Stimulated activated CD8-positive, alpha-beta memory T cell treated with anti-CD3 and anti-CD28 coated beads, Interleukin-4, amount 100 ng/mL, for 4 hours (primary cell): ENCODE measurements around the gene MYO3A.

ENCODE experiments used
- DNase-seq, 2 donors: peaks; one replicate each; pipeline ENCODE4 v3.0.0-alpha.2; 2020; ENCODE audit warnings: low read depth in 2 of 2, low spot score in 1 of 2

MYO3A gene

GRCh38 chr10:26213157-26213800 lies 279.2 kb downstream of the MYO3A start:
- no peak for DNase-seq

GRCh38 chr10:26214004-26214403 lies 280.0 kb downstream of the MYO3A start:
- DNase-seq, result no peak

- no peak for DNase-seq
Measured at GRCh38 chr10:26214551-26215395, 280.7 kb downstream of the MYO3A start.

- DNase-seq, result no peak
Measured at GRCh38 chr10:26215396-26215934, 281.4 kb downstream of the MYO3A start.

GRCh38 chr10:26215935-26216584 lies 282.0 kb downstream of the MYO3A start:
- DNase-seq, result no peak

GRCh38 chr10:26216585-26217395 lies 282.8 kb downstream of the MYO3A start, which contains the start of gene GAD2:
GAD2 (plus strand) TSS chr10:26216774; CDS start chr10:26216810, 36 bp downstream.
- no peak for DNase-seq

GRCh38 chr10:26217396-26218086 lies 283.5 kb downstream of the MYO3A start:
- no peak for DNase-seq

- DNase-seq, result no peak
Measured at GRCh38 chr10:26219676-26220075, 285.6 kb downstream of the MYO3A start.

- no peak for DNase-seq
Measured at GRCh38 chr10:26220901-26221300, 286.9 kb downstream of the MYO3A start.

GRCh38 chr10:26221541-26221940 lies 287.5 kb downstream of the MYO3A start:
- DNase-seq, result no peak

GRCh38 chr10:26222563-26222962 lies 288.5 kb downstream of the MYO3A start:
- DNase-seq, result no peak

GRCh38 chr10:26225322-26225721 lies 291.3 kb downstream of the MYO3A start:
- DNase-seq, result no peak

GRCh38 chr10:26227786-26228185 lies 293.8 kb downstream of the MYO3A start:
- no peak for DNase-seq

- no peak for DNase-seq
Measured at GRCh38 chr10:26232174-26232573, 298.1 kb downstream of the MYO3A start.

GRCh38 chr10:26235761-26236160 lies 301.7 kb downstream of the MYO3A start:
- no peak for DNase-seq

- no peak for DNase-seq
Measured at GRCh38 chr10:26238378-26238777, 304.3 kb downstream of the MYO3A start.

- DNase-seq, result no peak
Measured at GRCh38 chr10:26242706-26243350, 308.8 kb downstream of the MYO3A start.

- no peak for DNase-seq
Measured at GRCh38 chr10:26243351-26243720, 309.3 kb downstream of the MYO3A start.

GRCh38 chr10:26249681-26250080 lies 315.7 kb downstream of the MYO3A start:
- no peak for DNase-seq

GRCh38 chr10:26251925-26252324 lies 317.9 kb downstream of the MYO3A start:
- no peak for DNase-seq
